ENCODE measurements around the gene SMG6. TPM values are rescaled to one million over a fixed set of nuclear protein-coding genes. Genes with fewer than 3 reads are reported as not detected.

SMG6 gene
- total and polyA plus RNA-seq, 3 experiments from 2014 or later, result 11.2 to 54.1 (median 53.3) TPM

Other genes starting within 250 kb of the SMG6 start
- 10 to 100 TPM; 39.5 to 42.7 TPM for gene HIC1, start 248.7 kb downstream of the SMG6 start, total RNA-seq
- 1.3 TPM for gene HIC1, start 248.7 kb downstream of the SMG6 start, polyA plus RNA-seq
- 10 to 100 TPM; 11.7 to 13.4 TPM for gene SRR, start 165 bp upstream of the SMG6 start, total RNA-seq
- gene SRR, start 165 bp upstream of the SMG6 start, polyA plus RNA-seq, result 5.7 TPM
- gene TSR1, start 32.7 kb upstream of the SMG6 start, total RNA-seq, result 10 to 100 TPM; 97.7 to 99.4 TPM
- gene TSR1, start 32.7 kb upstream of the SMG6 start, polyA plus RNA-seq, result 22.0 TPM
- gene SGSM2, start 33.7 kb upstream of the SMG6 start, total RNA-seq, result 10 to 100 TPM; 39.8 to 43.1 TPM
- 16.3 TPM for gene SGSM2, start 33.7 kb upstream of the SMG6 start, polyA plus RNA-seq
- gene MNT, start 97.3 kb upstream of the SMG6 start, total RNA-seq, result 10 to 100 TPM; 21.5 to 24.3 TPM
- 1.2 TPM for gene MNT, start 97.3 kb upstream of the SMG6 start, polyA plus RNA-seq
- gene METTL16, start 208.1 kb upstream of the SMG6 start, total RNA-seq, result 10 to 100 TPM; 67.2 to 72.0 TPM
- 30.3 TPM for gene METTL16, start 208.1 kb upstream of the SMG6 start, polyA plus RNA-seq

All from CD8-positive, alpha-beta memory T cell (primary cell).